Limb (tissue), 2 donors: ENCODE results near the gene DCUN1D1.

Experiments used
- DNase-seq, 2 donors: peaks; one replicate each; pipeline ENCODE4 v3.0.0-alpha.2; 2016; ENCODE audit errors: extremely low spot score in 2 of 2

Gene DCUN1D1

GRCh38 chr3:182895513-182896112 lies 84.7 kb downstream of the DCUN1D1 start:
- DNase-seq = no peak

GRCh38 chr3:182892226-182892625 lies 88.1 kb downstream of the DCUN1D1 start:
- no peak for DNase-seq

GRCh38 chr3:182891364-182891763 lies 89.0 kb downstream of the DCUN1D1 start:
- DNase-seq = no peak

GRCh38 chr3:182889948-182890629 lies 90.2 kb downstream of the DCUN1D1 start:
- no peak for DNase-seq
